ENCODE results near the gene KPNB1. TPM values are rescaled to one million over a fixed set of nuclear protein-coding genes. Genes with fewer than 3 reads are reported as not detected.

KPNB1 gene
- total RNA-seq, 1 donor from 2014 or later = 298 TPM

DNA sequence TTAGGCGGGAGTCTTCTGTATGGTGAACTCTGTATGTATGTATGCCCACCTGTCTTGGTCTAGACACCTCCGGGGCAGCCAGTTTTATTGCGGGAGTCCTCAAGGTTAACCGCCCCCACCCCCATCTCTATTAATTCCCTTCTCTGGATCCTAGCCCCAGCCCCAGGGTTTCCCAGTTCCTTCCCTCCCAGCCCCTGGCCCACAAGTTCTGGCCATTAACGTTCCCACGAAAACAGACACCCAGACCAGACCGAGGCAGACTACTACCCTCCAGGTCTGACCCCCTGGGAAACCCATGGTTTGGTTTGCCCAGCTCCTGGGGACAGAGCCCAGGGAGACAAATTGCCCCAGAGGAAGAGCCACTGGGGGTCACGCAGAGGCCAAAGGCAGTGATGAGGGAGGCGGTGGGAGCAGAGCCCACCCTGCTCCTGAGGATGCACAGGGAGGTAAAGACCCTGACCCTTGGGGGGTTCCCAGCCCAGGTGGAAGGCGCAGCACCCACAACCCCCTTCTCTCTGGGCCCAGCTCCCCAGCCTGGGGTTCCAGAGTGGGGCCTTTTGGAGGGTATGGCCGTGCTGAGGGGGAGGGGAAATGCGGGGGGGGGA is 52.8 kb downstream of the KPNB1 start:
- Mint-ChIP-seq H3K4me1 (ENCODE audit: low read depth) (peaks cover 8% of the 10 kb centered on the region), H3K27ac (ENCODE audit: unreplicated experiment) (no peak overlapping the region), H3K4me3 (ENCODE audit: unreplicated experiment) (no peak overlapping the region), H3K36me3 (ENCODE audit: low read depth) (peaks cover 14% of the 10 kb centered on the region), H3K9me3 (ENCODE audit: low read depth) (no peaks in the 10 kb centered on the region), H3K27me3 (ENCODE audit: low read depth) (no peaks in the 10 kb centered on the region)
- peak; percentile 55 for DNase-seq (ENCODE audit: low spot score)
- TF ChIP-seq, protein P1, sequence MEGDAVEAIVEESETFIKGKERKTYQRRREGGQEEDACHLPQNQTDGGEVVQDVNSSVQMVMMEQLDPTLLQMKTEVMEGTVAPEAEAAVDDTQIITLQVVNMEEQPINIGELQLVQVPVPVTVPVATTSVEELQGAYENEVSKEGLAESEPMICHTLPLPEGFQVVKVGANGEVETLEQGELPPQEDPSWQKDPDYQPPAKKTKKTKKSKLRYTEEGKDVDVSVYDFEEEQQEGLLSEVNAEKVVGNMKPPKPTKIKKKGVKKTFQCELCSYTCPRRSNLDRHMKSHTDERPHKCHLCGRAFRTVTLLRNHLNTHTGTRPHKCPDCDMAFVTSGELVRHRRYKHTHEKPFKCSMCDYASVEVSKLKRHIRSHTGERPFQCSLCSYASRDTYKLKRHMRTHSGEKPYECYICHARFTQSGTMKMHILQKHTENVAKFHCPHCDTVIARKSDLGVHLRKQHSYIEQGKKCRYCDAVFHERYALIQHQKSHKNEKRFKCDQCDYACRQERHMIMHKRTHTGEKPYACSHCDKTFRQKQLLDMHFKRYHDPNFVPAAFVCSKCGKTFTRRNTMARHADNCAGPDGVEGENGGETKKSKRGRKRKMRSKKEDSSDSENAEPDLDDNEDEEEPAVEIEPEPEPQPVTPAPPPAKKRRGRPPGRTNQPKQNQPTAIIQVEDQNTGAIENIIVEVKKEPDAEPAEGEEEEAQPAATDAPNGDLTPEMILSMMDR (IDR thresholded peaks at IDR 0.05) = no peak

DNA sequence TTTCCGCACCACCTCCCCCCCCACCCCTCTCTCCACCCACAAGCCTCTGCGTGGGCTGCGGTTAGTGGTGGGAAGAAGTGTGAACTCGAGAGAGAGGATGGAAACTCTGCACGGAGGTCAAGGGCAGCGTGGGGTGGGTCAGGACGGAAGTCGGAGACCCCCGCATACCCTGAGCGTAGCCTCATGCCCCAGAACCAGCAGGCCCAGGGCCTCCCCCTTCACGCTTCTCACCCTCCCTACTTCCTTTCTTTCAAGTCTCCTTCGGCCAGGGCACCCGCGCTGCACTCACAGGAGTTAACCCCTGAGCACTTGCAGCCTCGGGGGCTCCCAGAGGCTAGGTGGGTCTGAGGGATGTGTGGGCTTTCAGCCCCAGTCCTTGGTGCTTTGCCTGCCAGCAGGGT is 53.5 kb downstream of the KPNB1 start:
- peak; percentile 89 for DNase-seq (ENCODE audit: low spot score)
- TF ChIP-seq, protein P1 (IDR thresholded peaks at IDR 0.05) = no peak
- H3K9me3 Mint-ChIP-seq (ENCODE audit: low read depth) = no peaks in the 10 kb centered on the region
- no peak overlapping the region for H3K4me3 Mint-ChIP-seq (ENCODE audit: unreplicated experiment)
- H3K36me3 Mint-ChIP-seq (ENCODE audit: low read depth) = peaks cover 14% of the 10 kb centered on the region
- no peak overlapping the region for H3K27ac Mint-ChIP-seq (ENCODE audit: unreplicated experiment)
- peaks cover 8% of the 10 kb centered on the region for H3K4me1 Mint-ChIP-seq (ENCODE audit: low read depth)
- H3K27me3 Mint-ChIP-seq (ENCODE audit: low read depth) = no peaks in the 10 kb centered on the region

DNA sequence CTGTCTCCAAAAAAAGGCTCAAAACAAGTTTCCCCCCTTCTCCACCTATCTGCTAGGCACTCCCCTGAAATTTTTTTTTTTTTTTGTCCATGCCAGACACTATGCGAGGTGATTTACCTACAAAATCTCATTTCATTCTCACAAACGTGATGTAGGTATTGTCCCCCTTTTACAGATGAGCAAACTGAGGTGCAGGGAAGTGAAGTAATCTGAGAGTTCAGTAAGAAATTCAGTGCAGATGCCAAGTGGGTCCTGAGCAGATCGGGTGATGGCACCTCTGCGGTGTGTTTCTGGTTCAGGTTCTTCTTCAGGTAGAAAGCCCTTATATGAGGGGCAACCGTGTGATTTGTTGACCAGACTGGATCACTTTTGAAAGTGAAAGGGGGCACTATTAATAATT is 54.0 kb downstream of the KPNB1 start:
- no peak overlapping the region for H3K4me3 Mint-ChIP-seq (ENCODE audit: unreplicated experiment)
- H3K4me1 Mint-ChIP-seq (ENCODE audit: low read depth) = peaks cover 8% of the 10 kb centered on the region
- H3K36me3 Mint-ChIP-seq (ENCODE audit: low read depth) = peaks cover 14% of the 10 kb centered on the region
- no peak for DNase-seq (ENCODE audit: low spot score)
- TF ChIP-seq, protein P1 (IDR thresholded peaks at IDR 0.05) = no peak
- H3K27ac Mint-ChIP-seq (ENCODE audit: unreplicated experiment) = no peak overlapping the region
- no peaks in the 10 kb centered on the region for H3K9me3 Mint-ChIP-seq (ENCODE audit: low read depth)
- H3K27me3 Mint-ChIP-seq (ENCODE audit: low read depth) = no peaks in the 10 kb centered on the region

DNA sequence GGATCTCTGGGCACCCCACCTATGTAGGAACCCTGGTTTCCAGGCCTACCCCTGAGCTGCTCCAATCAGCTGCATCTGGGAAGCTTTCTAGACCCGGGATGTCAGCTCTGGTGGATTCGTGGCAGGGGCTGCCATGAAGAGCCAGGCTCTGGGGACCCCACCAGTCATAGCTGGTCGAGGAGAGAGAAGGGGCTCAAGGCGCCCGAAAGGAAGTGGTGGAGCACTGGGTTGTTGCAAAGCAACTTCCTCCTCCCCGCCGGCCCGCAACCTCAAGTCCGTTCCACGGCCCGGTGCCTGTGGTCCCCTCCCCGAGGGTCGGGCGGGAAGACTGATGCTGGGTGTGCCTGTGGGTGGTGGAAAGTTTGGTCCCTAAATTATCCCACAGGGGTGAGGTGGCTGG is 54.4 kb downstream of the KPNB1 start:
- peak; percentile 86 for DNase-seq (ENCODE audit: low spot score)
- Mint-ChIP-seq H3K4me3 (ENCODE audit: unreplicated experiment) (no peak overlapping the region), H3K9me3 (ENCODE audit: low read depth) (no peaks in the 10 kb centered on the region), H3K4me1 (ENCODE audit: low read depth) (peaks cover 8% of the 10 kb centered on the region), H3K27ac (ENCODE audit: unreplicated experiment) (no peak overlapping the region), H3K27me3 (ENCODE audit: low read depth) (no peaks in the 10 kb centered on the region), H3K36me3 (ENCODE audit: low read depth) (peaks cover 14% of the 10 kb centered on the region)
- TF ChIP-seq, protein P1 (IDR thresholded peaks at IDR 0.05) = no peak

DNA sequence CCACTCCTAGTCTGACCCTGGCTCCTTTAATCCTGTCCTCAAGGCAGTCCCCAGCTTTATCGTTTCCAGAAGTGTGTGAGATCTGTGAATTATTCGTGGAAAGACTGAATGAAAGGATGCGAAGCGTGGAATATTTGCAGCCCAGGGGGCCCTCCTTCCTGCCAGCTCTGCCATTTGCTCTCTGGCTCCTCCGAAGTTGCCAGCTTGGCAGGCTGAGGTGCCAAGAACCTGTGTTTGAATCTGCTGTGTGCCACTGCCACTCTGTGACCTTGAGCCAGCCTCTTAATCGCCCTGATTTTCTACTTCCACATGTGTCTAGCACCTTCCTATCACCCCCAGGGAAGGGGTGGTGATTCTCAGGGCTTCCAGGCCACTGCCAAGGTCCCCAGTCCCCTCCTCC is 55.0 kb downstream of the KPNB1 start:
- Mint-ChIP-seq H3K27ac (ENCODE audit: unreplicated experiment) (no peak overlapping the region), H3K4me3 (ENCODE audit: unreplicated experiment) (no peak overlapping the region)
- TF ChIP-seq, protein P1 (IDR thresholded peaks at IDR 0.05) = no peak

More for the DNA sequence above, 55.0 kb downstream of the KPNB1 start:
- Mint-ChIP-seq H3K9me3 (ENCODE audit: low read depth) (no peaks in the 10 kb centered on the region), H3K4me1 (ENCODE audit: low read depth) (peaks cover 8% of the 10 kb centered on the region), H3K27me3 (ENCODE audit: low read depth) (no peaks in the 10 kb centered on the region), H3K36me3 (ENCODE audit: low read depth) (peaks cover 13% of the 10 kb centered on the region)
- peak; percentile 43 for DNase-seq (ENCODE audit: low spot score)
